Osteocyte (in vitro differentiated cells): ENCODE data around the gene CTSD. TPM values are rescaled to one million over a fixed set of nuclear protein-coding genes. Genes with fewer than 3 reads are reported as not detected.

Source experiments
- DNase-seq: peaks from one replicate; pipeline ENCODE4 v3.0.0; 2021; ENCODE audit warnings: mixed read lengths; ENCODE audit not compliant: unreplicated experiment; ENCODE audit errors: extremely low spot score
- H3K27ac Mint-ChIP-seq: one replicate; pipeline ENCODE4 v1.8.0; 2021; ENCODE audit warnings: mild to moderate bottlenecking, mixed read lengths; ENCODE audit not compliant: unreplicated experiment
- H3K27me3 Mint-ChIP-seq: one replicate; pipeline ENCODE4 v1.8.0; 2021; ENCODE audit warnings: mixed read lengths; ENCODE audit not compliant: unreplicated experiment
- H3K36me3 Mint-ChIP-seq: one replicate; pipeline ENCODE4 v1.8.0; 2021; ENCODE audit warnings: mixed read lengths; ENCODE audit not compliant: unreplicated experiment
- H3K4me1 Mint-ChIP-seq: one replicate; pipeline ENCODE4 v1.8.0; 2021; ENCODE audit warnings: mixed read lengths; ENCODE audit not compliant: unreplicated experiment
- H3K4me3 Mint-ChIP-seq: one replicate; pipeline ENCODE4 v1.8.0; 2021; ENCODE audit warnings: mild to moderate bottlenecking, moderate library complexity, mixed read lengths; ENCODE audit not compliant: unreplicated experiment
- H3K9me3 Mint-ChIP-seq: one replicate; pipeline ENCODE4 v1.8.0; 2021; ENCODE audit warnings: mixed read lengths; ENCODE audit not compliant: unreplicated experiment
- CTCF ChIP-seq: fragments of 200-600 bp; sonication (generic); IDR thresholded peaks from 2 replicates; pipeline ENCODE4 v1.5.0; 2021; ENCODE audit warnings: antibody characterized with exemption, mild to moderate bottlenecking, moderate library complexity
- total RNA-seq: library from RNA; stranded (reverse); gene quantifications from 2 replicates; pipeline ENCODE4 v1.2.1, GENCODE V29; 2021

Gene CTSD
- total RNA-seq, 1 donor from 2014 or later, result 2,062 TPM

- Mint-ChIP-seq H3K4me3 (no peak overlapping the region), H3K27me3 (peaks cover 57% of the 10 kb centered on the region), H3K27ac (no peak overlapping the region), H3K36me3 (no peaks in the 10 kb centered on the region), H3K9me3 (peaks cover 14% of the 10 kb centered on the region), H3K4me1 (peaks cover 2% of the 10 kb centered on the region)
- no peak for TF ChIP-seq CTCF
- no peak for DNase-seq
These were observed 29.1 kb downstream of the CTSD start for GRCh38 chr11:1734641-1735081.

GRCh38 chr11:1733716-1734640 lies 29.7 kb downstream of the CTSD start:
- Mint-ChIP-seq H3K4me1 (peaks cover 2% of the 10 kb centered on the region), H3K4me3 (no peak overlapping the region), H3K36me3 (no peaks in the 10 kb centered on the region), H3K27me3 (peaks cover 53% of the 10 kb centered on the region), H3K9me3 (peaks cover 14% of the 10 kb centered on the region), H3K27ac (no peak overlapping the region)
- TF ChIP-seq CTCF, result no peak
- no peak for DNase-seq

- Mint-ChIP-seq H3K27me3 (peaks cover 56% of the 10 kb centered on the region), H3K36me3 (no peaks in the 10 kb centered on the region), H3K4me1 (peaks cover 2% of the 10 kb centered on the region), H3K4me3 (no peak overlapping the region), H3K9me3 (peaks cover 10% of the 10 kb centered on the region), H3K27ac (no peak overlapping the region)
- no peak for DNase-seq
- TF ChIP-seq CTCF, result no peak
These were observed 30.6 kb downstream of the CTSD start for GRCh38 chr11:1733009-1733715.

GRCh38 chr11:1732418-1733008 lies 31.2 kb downstream of the CTSD start:
- H3K27me3 Mint-ChIP-seq, result peaks cover 62% of the 10 kb centered on the region
- peaks cover 3% of the 10 kb centered on the region for H3K9me3 Mint-ChIP-seq
- no peaks in the 10 kb centered on the region for H3K36me3 Mint-ChIP-seq
- H3K4me1 Mint-ChIP-seq, result peaks cover 2% of the 10 kb centered on the region
- no peak overlapping the region for H3K4me3 Mint-ChIP-seq
- no peak for TF ChIP-seq CTCF
- no peak for DNase-seq
- no peak overlapping the region for H3K27ac Mint-ChIP-seq
